HUES64 (cell line): ENCODE measurements around the gene TRMT112.
A peak's percentile ranks its signal among the peaks of the same experiment; 100 is the strongest.

Source experiments
- H3K27ac ChIP-seq: 2 replicates; pipeline ENCODE4 v1.7.0; 2013; ENCODE audit warnings: low read depth, low read length, inconsistent platforms
- H3K27me3 ChIP-seq: 2 replicates; pipeline ENCODE4 v1.6.1; 2013; ENCODE audit warnings: mild to moderate bottlenecking, low read length; ENCODE audit not compliant: insufficient read depth
- H3K36me3 ChIP-seq: 2 replicates; pipeline ENCODE4 v1.6.1; 2013; ENCODE audit warnings: mild to moderate bottlenecking, low read length; ENCODE audit not compliant: insufficient read depth
- H3K4me1 ChIP-seq: 2 replicates; pipeline ENCODE4 v1.6.1; 2013; ENCODE audit warnings: mild to moderate bottlenecking, low read length, moderate library complexity; ENCODE audit not compliant: insufficient read depth
- H3K4me3 ChIP-seq: 2 replicates; pipeline ENCODE4 v1.5.1; 2013; ENCODE audit warnings: mild to moderate bottlenecking, low read length, moderate library complexity
- H3K9ac ChIP-seq: 2 replicates; pipeline ENCODE4 v1.6.1; 2013; ENCODE audit warnings: mild to moderate bottlenecking, low read depth, low read length
- H3K9me3 ChIP-seq: 2 replicates; pipeline ENCODE4 v1.6.1; 2013; ENCODE audit warnings: low read depth, low read length; ENCODE audit not compliant: insufficient read depth
- WGBS: fragments of 150-250, 120-280 bp; methylation state at CpG from one replicate; pipeline ENCODE4 v1.1.7; 2013; ENCODE audit warnings: missing lambda C conversion rate; 5-methylcytosine and 5-hydroxymethylcytosine counted together

Gene TRMT112

GRCh38 chr11:64339754-64340408, 22.5 kb upstream of the TRMT112 start, which contains the start of gene CCDC88B:
Gene CCDC88B, plus strand, starts transcription at chr11:64340204. Its CDS starts 63 bp downstream, at chr11:64340267.
- peak within 1 kb of the TSS; percentile 87 for H3K4me3 ChIP-seq
- H3K27ac ChIP-seq = no peak within 1 kb of the TSS
- H3K9ac ChIP-seq = no peak within 1 kb of the TSS; the same call in 1 of the 2 replicates
- no peaks in the 10 kb centered on the region for H3K36me3 ChIP-seq
- WGBS = 91% methylated on average over 16 of the region's 16 CpGs
- no peaks in the 10 kb centered on the region for H3K27me3 ChIP-seq
- H3K9me3 ChIP-seq = no peaks in the 10 kb centered on the region
- peaks cover 10% of the 10 kb centered on the region; the same call in 1 of the 2 replicates for H3K4me1 ChIP-seq

DNA sequence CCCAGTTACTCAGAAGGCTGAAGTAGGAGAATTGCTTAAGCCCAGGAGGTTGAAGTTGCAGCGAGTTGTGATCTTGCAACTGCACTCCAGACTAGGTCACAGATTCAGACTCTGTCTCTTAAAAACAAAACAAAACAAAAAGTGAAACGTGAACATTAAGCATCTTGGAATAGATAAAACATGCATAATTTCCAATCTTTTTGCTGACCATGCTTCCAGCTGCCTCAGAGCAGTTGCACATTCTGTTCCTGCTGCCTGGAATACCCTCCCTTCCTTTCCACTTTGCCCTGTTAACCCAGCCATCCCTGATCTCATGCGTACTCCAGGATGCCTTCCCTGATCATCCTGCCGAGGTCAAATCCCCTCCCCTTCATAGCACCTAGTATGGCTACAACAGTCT, 21.9 kb upstream of the TRMT112 start:
- H3K27ac ChIP-seq = no peak overlapping the region
- no peak overlapping the region for H3K9ac ChIP-seq
- no peak overlapping the region for H3K4me3 ChIP-seq

DNA sequence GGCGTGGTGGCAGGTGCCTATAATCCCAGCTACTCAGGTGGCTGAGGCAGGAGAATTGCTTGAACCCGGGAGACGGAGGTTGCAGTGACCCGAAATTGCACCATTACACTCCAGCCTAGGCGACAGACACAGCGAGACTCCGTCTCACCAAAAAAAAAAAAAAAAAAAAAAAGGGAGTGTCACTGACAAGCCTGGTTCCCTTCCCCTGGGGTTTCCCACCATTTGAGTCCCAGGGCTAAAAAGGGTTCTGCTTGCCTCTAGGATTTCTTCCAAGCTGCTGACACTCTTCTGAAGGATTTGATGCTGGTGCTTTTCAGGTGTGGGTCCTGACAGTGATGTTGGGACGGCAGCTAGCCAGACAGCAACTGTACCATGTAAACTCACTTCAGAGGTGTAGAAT, 21.4 kb upstream of the TRMT112 start:
- no peaks in the 10 kb centered on the region for H3K27me3 ChIP-seq
- H3K36me3 ChIP-seq = no peaks in the 10 kb centered on the region
- no peak overlapping the region for H3K4me3 ChIP-seq
- WGBS = 92% methylated on average over 8 of the region's 8 CpGs
- no peak overlapping the region for H3K9ac ChIP-seq
- H3K9me3 ChIP-seq = no peaks in the 10 kb centered on the region
- peaks cover 10% of the 10 kb centered on the region; the same call in 1 of the 2 replicates for H3K4me1 ChIP-seq
- no peak overlapping the region for H3K27ac ChIP-seq

More for the DNA sequence above, 21.9 kb upstream of the TRMT112 start:
- peaks cover 10% of the 10 kb centered on the region; the same call in 1 of the 2 replicates for H3K4me1 ChIP-seq
- no peaks in the 10 kb centered on the region for H3K9me3 ChIP-seq
- no peaks in the 10 kb centered on the region for H3K27me3 ChIP-seq
- no peaks in the 10 kb centered on the region for H3K36me3 ChIP-seq
- 88% methylated on average over 4 of the region's 4 CpGs for WGBS

GRCh38 chr11:64337538-64338249, 20.3 kb upstream of the TRMT112 start:
- Histone ChIP-seq H3K9ac (no peak overlapping the region), H3K27ac (no peak overlapping the region), H3K4me3 (no peak overlapping the region), H3K27me3 (no peaks in the 10 kb centered on the region), H3K9me3 (no peaks in the 10 kb centered on the region), H3K36me3 (no peaks in the 10 kb centered on the region), H3K4me1 (peaks cover 5% of the 10 kb centered on the region; the same call in 1 of the 2 replicates)
- 94% methylated on average over 7 of the region's 8 CpGs for WGBS

DNA sequence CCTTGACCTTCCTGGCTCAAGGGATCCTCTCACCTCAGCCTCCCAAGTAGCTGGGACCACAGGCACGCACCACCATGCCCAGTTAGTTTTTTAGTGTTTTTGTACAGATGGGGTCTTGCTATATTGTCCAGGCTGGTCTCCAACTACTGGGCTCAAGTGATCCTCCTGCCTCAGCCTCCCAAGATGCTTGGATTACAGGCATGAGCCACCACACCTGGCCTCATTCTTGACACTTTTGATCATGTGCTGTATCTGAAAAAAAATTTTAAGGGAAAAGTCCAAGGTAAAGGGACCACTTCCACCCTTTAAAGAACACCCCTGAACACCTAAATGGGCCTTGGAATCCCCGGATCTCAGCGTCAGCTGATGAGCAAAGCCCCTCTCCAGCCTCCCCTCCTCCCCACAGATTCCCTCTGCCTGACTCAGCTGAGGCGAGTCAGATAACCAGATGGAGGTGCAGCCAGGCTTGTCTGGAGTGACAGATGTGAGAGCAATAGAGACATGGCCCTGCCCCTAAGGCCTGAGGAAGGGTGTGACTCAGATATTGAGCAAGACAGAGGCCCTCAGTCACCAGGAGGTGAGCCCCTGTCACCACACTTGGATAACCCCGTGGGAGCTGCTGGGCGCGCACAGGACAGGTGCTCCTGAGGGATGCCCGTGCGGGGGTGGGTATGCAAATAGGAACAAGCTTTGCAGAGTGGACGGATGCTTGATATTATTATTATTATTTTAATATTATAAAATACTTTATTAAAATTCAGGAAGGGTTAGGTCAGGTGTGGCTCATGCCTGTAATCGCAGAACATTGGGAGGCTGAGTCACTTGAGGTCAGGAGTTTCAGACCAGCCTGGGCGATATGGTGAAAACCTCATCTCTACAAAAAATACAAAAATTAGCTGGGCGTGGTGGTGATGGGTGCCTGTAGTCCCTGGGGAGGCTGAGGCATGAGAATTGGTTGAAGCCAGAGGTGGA, 17.7 kb upstream of the TRMT112 start:
- Histone ChIP-seq H3K4me3 (no peak overlapping the region), H3K4me1 (peaks cover 4% of the 10 kb centered on the region; the same call in 1 of the 2 replicates), H3K27ac (no peak overlapping the region), H3K36me3 (no peaks in the 10 kb centered on the region), H3K9me3 (no peaks in the 10 kb centered on the region), H3K9ac (no peak overlapping the region), H3K27me3 (no peaks in the 10 kb centered on the region)
- WGBS = 60% methylated on average over 11 of the region's 13 CpGs

DNA sequence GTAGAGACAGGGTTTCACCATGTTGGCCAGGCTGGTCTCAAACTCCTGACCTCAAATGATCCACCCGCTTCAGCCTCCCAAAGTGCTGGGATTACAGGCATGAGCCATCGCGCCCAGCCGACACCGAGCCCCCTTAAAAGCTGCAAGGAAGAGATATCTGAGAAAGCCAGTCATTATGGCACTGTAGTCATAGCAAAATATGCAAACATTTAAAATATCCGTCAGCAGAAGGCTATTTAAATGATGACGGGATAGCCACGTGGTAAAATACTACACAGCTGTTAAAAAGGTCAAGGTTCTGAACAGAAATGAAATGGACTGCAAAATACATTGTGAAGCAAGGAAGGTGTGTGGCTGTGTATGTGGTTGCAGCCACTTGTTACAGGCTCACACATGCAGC, 16.2 kb upstream of the TRMT112 start:
- Histone ChIP-seq H3K9ac (no peak overlapping the region), H3K27ac (no peak overlapping the region)

DNA sequence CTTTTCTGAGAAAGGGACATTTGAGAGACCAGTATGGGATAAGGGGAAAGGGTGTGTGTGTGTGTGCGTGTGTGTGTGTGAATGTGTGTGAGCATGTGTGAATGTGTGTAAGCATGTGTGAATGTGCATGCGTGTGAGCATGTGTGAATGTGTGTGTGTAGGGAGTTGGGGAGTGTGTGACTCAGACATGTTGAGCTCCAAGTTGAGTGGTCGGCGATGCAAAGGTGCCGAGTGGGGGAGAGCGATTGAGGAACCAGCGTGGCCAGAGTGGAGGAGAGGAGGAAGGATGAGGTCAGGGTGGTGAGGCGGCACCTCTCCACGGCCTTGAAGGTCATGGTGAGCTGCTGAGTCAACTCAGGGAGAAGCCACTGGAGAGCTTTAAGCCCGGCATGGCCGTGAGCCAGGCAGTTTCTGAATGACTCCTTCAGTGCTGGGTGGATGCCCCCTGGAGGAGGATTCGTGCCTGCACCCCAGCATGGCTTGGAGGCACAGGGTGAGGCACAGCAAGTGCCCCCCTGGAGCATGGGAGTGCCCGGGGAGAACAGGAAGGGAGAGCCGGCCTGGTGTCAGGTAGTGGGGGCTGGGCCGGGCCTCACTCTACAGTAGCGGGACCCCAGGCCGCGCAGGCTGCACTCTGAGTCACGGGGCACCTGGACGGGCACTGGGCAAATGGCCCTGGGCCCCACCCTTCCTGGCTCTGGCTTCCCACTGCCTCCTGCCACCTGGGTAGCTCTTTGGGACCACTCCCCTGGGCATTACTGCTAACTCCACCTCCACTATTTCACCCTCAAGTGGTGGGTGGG, 14.4 kb upstream of the TRMT112 start:
- WGBS = 77% methylated on average over 20 of the region's 20 CpGs
- Histone ChIP-seq H3K27ac (no peak overlapping the region), H3K4me3 (no peak overlapping the region), H3K27me3 (no peaks in the 10 kb centered on the region), H3K9ac (no peak overlapping the region), H3K9me3 (no peaks in the 10 kb centered on the region), H3K36me3 (no peaks in the 10 kb centered on the region), H3K4me1 (peaks cover 4% of the 10 kb centered on the region; the same call in 1 of the 2 replicates)

More for the DNA sequence above, 16.2 kb upstream of the TRMT112 start:
- Histone ChIP-seq H3K4me3 (no peak overlapping the region), H3K36me3 (no peaks in the 10 kb centered on the region), H3K4me1 (peaks cover 4% of the 10 kb centered on the region; the same call in 1 of the 2 replicates), H3K27me3 (no peaks in the 10 kb centered on the region), H3K9me3 (no peaks in the 10 kb centered on the region)
- WGBS = 94% methylated on average over 8 of the region's 8 CpGs

DNA sequence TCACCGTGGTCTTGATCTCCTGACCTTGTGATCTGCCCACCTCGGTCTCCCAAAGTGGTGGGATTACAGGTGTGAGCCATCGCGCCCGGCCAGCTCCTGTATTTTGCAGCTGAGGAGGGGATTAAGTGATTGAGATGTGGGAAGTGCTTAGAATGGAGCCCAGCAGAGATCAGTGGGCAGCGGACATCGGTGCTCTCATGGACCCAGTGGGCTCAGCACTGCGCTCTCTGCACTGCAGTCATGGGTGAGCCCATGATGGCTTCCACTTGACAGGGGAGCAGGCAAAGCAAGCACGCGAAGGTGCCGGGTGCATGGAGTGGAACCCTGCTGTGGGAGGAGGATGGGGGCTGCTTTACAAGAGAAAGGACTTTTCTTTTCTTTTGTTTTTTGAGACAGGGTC, 13.5 kb upstream of the TRMT112 start:
- 74% methylated on average over 11 of the region's 11 CpGs for whole genome bisulfite sequencing
- peaks cover 4% of the 10 kb centered on the region; the same call in 1 of the 2 replicates for H3K4me1 ChIP-seq
- H3K4me3 ChIP-seq = no peak overlapping the region
- no peak overlapping the region for H3K27ac ChIP-seq
- H3K36me3 ChIP-seq = no peaks in the 10 kb centered on the region
- no peaks in the 10 kb centered on the region for H3K9me3 ChIP-seq
- H3K9ac ChIP-seq = no peak overlapping the region
- no peaks in the 10 kb centered on the region for H3K27me3 ChIP-seq

DNA sequence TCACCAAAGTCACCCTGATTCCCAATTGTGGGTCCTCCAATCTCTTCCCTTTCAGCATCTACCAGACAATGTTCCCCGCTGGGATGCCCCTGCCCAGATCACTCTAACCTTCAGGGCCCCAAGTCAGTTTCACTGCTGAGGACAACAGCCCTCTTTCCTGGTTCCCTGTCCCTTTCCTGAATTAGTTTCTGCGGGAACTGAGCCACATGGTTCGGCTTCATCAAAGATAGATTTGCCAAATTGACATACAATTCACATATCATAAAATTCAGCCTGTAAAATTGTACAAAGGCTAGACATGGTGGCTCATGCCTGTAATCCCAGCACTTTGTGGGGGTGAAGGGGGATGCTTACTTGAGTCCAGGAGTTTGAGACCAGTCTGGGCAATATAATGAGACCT, 10.6 kb upstream of the TRMT112 start:
- Histone ChIP-seq H3K4me3 (no peak overlapping the region), H3K27me3 (no peaks in the 10 kb centered on the region), H3K27ac (no peak overlapping the region), H3K9ac (no peak overlapping the region), H3K9me3 (no peaks in the 10 kb centered on the region), H3K36me3 (no peaks in the 10 kb centered on the region), H3K4me1 (peaks cover 8% of the 10 kb centered on the region)
- 97% methylated on average over 3 of the region's 3 CpGs for WGBS

DNA sequence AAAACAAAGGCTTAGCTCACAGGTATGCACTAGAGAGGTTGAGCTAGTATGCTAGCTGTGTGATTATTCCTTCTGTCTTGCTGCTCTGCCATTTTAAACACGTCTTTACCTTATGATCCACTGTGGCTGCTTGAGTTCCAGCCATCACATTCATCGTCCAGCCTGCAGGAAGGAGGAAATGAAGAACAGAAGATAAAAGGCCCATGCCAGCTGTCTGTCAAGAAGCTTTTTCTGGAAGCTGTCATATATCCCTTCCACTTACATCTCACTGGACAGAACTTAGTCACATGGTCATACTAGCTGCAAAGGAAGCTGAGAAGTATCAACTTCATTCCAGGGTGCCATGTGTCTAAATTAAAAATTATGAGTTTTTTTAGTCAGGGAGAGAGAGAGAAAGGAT, 10.0 kb upstream of the TRMT112 start:
- Histone ChIP-seq H3K9me3 (no peaks in the 10 kb centered on the region), H3K4me1 (peaks cover 8% of the 10 kb centered on the region), H3K4me3 (no peak overlapping the region), H3K27me3 (no peaks in the 10 kb centered on the region), H3K27ac (no peak overlapping the region), H3K36me3 (no peaks in the 10 kb centered on the region), H3K9ac (no peak overlapping the region)
- WGBS = 90% methylated on average over 2 of the region's 2 CpGs
